Raji (cell line): ENCODE measurements around the gene ARHGEF39.

ENCODE experiments used
- POLR2A ChIP-seq: IDR thresholded peaks from 2 replicates; pipeline ENCODE4 v1.6.1; 2011; ENCODE audit warnings: low read depth, low read length, control low read depth; ENCODE audit not compliant: insufficient read depth

ARHGEF39 gene

GRCh38 chr9:35698231-35698630 lies 33.2 kb upstream of the ARHGEF39 start:
- no peak for TF ChIP-seq POLR2A

GRCh38 chr9:35697486-35697885 lies 32.5 kb upstream of the ARHGEF39 start:
- no peak for TF ChIP-seq POLR2A

GRCh38 chr9:35696520-35697215 lies 31.7 kb upstream of the ARHGEF39 start:
- TF ChIP-seq POLR2A, result no peak

- no peak for TF ChIP-seq POLR2A
Measured at GRCh38 chr9:35695943-35696401, 31.0 kb upstream of the ARHGEF39 start.

- TF ChIP-seq POLR2A, result no peak
Measured at GRCh38 chr9:35691757-35692301, 26.8 kb upstream of the ARHGEF39 start.

- TF ChIP-seq POLR2A, result no peak
Measured at GRCh38 chr9:35691334-35691650, 26.3 kb upstream of the ARHGEF39 start.

GRCh38 chr9:35690614-35691333 lies 25.8 kb upstream of the ARHGEF39 start:
- TF ChIP-seq POLR2A, result no peak

GRCh38 chr9:35690294-35690613 lies 25.3 kb upstream of the ARHGEF39 start:
- no peak for TF ChIP-seq POLR2A

GRCh38 chr9:35689542-35690293 lies 24.7 kb upstream of the ARHGEF39 start, which contains the start of gene TPM2:
Gene TPM2, minus strand, starts transcription at chr9:35689925. Its CDS starts 108 bp downstream, at chr9:35689817.
- TF ChIP-seq POLR2A, result no peak

GRCh38 chr9:35688558-35689541 lies 23.9 kb upstream of the ARHGEF39 start:
- TF ChIP-seq POLR2A, result no peak

- no peak for TF ChIP-seq POLR2A
Measured at GRCh38 chr9:35687972-35688557, 23.1 kb upstream of the ARHGEF39 start.

- no peak for TF ChIP-seq POLR2A
Measured at GRCh38 chr9:35687306-35687705, 22.3 kb upstream of the ARHGEF39 start.

- no peak for TF ChIP-seq POLR2A
Measured at GRCh38 chr9:35686222-35687203, 21.5 kb upstream of the ARHGEF39 start.
